ENCODE results near the gene RARRES2. TPM values are rescaled to one million over a fixed set of nuclear protein-coding genes. Genes with fewer than 3 reads are reported as not detected.

The RARRES2 gene
- total RNA-seq, 2 donors from 2014 or later: 86.7 to 122 TPM

GRCh38 chr7:150329331-150330120 lies 11.9 kb downstream of the RARRES2 start:
- Histone ChIP-seq H3K9me3 (no peaks in the 10 kb centered on the region), H3K4me1 (peaks cover 3% of the 10 kb centered on the region), H3K27me3 (no peaks in the 10 kb centered on the region), H3K9ac (ENCODE audit: low read depth in 2 of 2, low read length in 2 of 2) (no peak overlapping the region), H3K27ac (no peak overlapping the region), H3K4me3 (no peak overlapping the region), H3K36me3 (no peaks in the 10 kb centered on the region)
- no peak for DNase-seq
- intact Hi-C loops (cut with DNase I): loop anchor here (5.0 kb wide), 1 partner anchor 43 kb away; no protein-coding TSS in a partner anchor
- TF ChIP-seq, protein P1, sequence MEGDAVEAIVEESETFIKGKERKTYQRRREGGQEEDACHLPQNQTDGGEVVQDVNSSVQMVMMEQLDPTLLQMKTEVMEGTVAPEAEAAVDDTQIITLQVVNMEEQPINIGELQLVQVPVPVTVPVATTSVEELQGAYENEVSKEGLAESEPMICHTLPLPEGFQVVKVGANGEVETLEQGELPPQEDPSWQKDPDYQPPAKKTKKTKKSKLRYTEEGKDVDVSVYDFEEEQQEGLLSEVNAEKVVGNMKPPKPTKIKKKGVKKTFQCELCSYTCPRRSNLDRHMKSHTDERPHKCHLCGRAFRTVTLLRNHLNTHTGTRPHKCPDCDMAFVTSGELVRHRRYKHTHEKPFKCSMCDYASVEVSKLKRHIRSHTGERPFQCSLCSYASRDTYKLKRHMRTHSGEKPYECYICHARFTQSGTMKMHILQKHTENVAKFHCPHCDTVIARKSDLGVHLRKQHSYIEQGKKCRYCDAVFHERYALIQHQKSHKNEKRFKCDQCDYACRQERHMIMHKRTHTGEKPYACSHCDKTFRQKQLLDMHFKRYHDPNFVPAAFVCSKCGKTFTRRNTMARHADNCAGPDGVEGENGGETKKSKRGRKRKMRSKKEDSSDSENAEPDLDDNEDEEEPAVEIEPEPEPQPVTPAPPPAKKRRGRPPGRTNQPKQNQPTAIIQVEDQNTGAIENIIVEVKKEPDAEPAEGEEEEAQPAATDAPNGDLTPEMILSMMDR (IDR thresholded peaks at IDR 0.05): no peak

GRCh38 chr7:150327308-150327707 lies 14.1 kb downstream of the RARRES2 start:
- Histone ChIP-seq H3K4me1 (peaks cover 7% of the 10 kb centered on the region), H3K36me3 (no peaks in the 10 kb centered on the region), H3K4me3 (no peak overlapping the region), H3K27ac (no peak overlapping the region), H3K9ac (ENCODE audit: low read depth in 2 of 2, low read length in 2 of 2) (no peak overlapping the region), H3K9me3 (no peaks in the 10 kb centered on the region), H3K27me3 (no peaks in the 10 kb centered on the region)
- no peak for DNase-seq
- intact Hi-C loops (cut with DNase I): loop anchor here (5.0 kb wide), 1 partner anchor 45 kb away; no protein-coding TSS in a partner anchor
- TF ChIP-seq, protein P1 (IDR thresholded peaks at IDR 0.05): no peak

DNA sequence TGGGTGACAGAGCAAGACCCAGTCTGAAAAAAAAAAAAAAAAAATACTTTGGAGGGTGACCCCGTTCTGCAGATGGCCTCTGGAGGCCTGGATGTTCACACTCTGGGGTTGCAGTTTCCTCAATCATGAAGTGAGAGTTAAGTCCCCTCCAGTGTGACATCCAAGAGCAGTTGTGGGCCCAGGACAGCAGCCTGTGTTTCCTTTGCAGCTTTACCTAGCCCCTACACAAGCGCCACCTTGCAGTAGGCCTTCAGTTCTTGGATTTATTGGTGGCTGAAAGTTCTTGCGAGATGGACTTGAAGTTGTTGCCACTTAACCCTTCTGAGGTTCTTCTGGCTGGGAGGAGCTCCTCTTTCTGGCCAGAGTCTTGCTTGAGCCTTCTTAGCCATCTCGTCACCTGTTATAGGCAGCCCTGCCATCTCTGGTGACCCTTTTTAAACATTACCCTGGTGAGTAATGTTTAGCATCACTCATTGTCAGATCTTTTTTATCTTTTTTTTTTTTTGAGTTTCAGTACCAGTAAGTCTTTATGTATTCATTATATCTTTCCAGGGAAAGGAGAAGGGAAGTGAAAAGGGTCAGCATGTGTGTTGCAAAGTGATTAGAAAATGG lies 14.7 kb downstream of the RARRES2 start:
- TF ChIP-seq, protein P1 (IDR thresholded peaks at IDR 0.05): no peak
- Histone ChIP-seq H3K36me3 (no peaks in the 10 kb centered on the region), H3K27ac (no peak overlapping the region), H3K4me3 (no peak overlapping the region), H3K9ac (ENCODE audit: low read depth in 2 of 2, low read length in 2 of 2) (no peak overlapping the region), H3K4me1 (peaks cover 7% of the 10 kb centered on the region), H3K27me3 (no peaks in the 10 kb centered on the region), H3K9me3 (no peaks in the 10 kb centered on the region)
- intact Hi-C loops (cut with DNase I): loop anchor here (5.0 kb wide), 1 partner anchor 46 kb away; no protein-coding TSS in a partner anchor
- no peak for DNase-seq

- no peak for DNase-seq
- no peaks in the 10 kb centered on the region for H3K36me3 ChIP-seq
Measured at GRCh38 chr7:150325901-150326300, 15.5 kb downstream of the RARRES2 start.

DNA sequence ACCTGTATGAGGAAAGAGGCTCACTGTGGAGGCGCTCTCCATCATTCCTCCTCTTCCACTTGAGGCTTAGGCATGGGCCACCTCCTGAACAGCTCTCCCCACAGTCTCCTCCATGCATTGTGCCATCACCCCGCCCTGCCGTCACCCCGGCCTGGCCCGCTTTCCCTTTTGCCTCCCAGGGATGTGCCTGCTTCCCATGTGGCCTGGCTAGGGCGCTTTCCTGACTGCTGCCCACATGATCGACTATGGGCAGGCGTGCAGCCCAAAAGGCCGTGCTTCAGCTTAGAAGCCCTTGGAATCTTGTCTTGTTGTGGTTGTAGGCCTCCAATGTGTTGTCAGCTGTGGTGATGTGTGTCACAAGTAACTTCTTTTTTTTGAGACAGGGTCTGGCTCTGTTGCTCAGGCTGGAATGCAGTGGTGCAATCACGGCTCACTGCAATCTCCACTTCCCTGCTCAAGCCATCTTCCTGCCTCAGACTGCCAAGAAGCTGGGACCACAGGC lies 16.3 kb downstream of the RARRES2 start:
- H3K9ac ChIP-seq (ENCODE audit: low read depth in 2 of 2, low read length in 2 of 2): peak overlapping the region in 1 of 2 donors; percentile 94
- intact Hi-C loops (cut with DNase I): loop anchor here (5.0 kb wide), 1 partner anchor 47 kb away; no protein-coding TSS in a partner anchor

More at GRCh38 chr7:150325901-150326300, 15.5 kb downstream of the RARRES2 start:
- peaks cover 7% of the 10 kb centered on the region for H3K4me1 ChIP-seq
- intact Hi-C loops (cut with DNase I): loop anchor here (5.0 kb wide), 1 partner anchor 46 kb away; no protein-coding TSS in a partner anchor
- H3K4me3 ChIP-seq: no peak overlapping the region
- no peaks in the 10 kb centered on the region for H3K9me3 ChIP-seq
- peak overlapping the region; percentile 90 for H3K27ac ChIP-seq
- no peak overlapping the region for H3K9ac ChIP-seq (ENCODE audit: low read depth in 2 of 2, low read length in 2 of 2)
- TF ChIP-seq, protein P1 (IDR thresholded peaks at IDR 0.05): no peak
- no peaks in the 10 kb centered on the region for H3K27me3 ChIP-seq

More for the DNA sequence above, 16.3 kb downstream of the RARRES2 start:
- peaks cover 7% of the 10 kb centered on the region for H3K4me1 ChIP-seq
- H3K4me3 ChIP-seq: no peak overlapping the region
- no peak for DNase-seq
- peak overlapping the region; percentile 90 for H3K27ac ChIP-seq
- no peaks in the 10 kb centered on the region for H3K36me3 ChIP-seq
- TF ChIP-seq, protein P1 (IDR thresholded peaks at IDR 0.05): no peak
- H3K27me3 ChIP-seq: no peaks in the 10 kb centered on the region
- H3K9me3 ChIP-seq: no peaks in the 10 kb centered on the region
